K562 (cell line): ENCODE results near the gene POLK. TPM values are rescaled to one million over a fixed set of nuclear protein-coding genes. Genes with fewer than 3 reads are reported as not detected.

Source experiments
- ATAC-seq: fragments of 200-7000 bp; cut with Tn5 transposase; 3 replicates; pipeline ENCODE4 v1.9.1; 2020; ENCODE audit warnings: moderate library complexity
- BruUV-seq: library from RNA; stranded (reverse); fragments of 400-500 nt; replicated peaks from 2 replicates; lab custom pipeline; 2021; lab: Mats Ljungman, UMichigan
- CTCF ChIA-PET: fragments of 300-600 bp; formaldehyde crosslinking; extraction: SDS; loops from one replicate; lab custom pipeline; 2021; ENCODE audit warnings: low intra/inter-chr PET ratio; lab: Yijun Ruan, JAX
- POLR2A ChIA-PET: fragments of 300-600, 350-650 bp; sonication (Branson Sonifier 250); formaldehyde crosslinking; extraction: SDS; loops from one replicate; lab custom pipeline; 2021; ENCODE audit warnings: antibody characterized with exemption, inconsistent platforms; lab: Yijun Ruan, JAX
- DNase-seq, 4 experiments: peaks; one replicate each; pipeline versions ENCODE4 v3.0.0 to v3.0.0-alpha.2; 2011 to 2018; ENCODE audit warnings: low spot score in 3 of 4, mixed read lengths in 3 of 4; ENCODE audit errors: extremely low read depth in 1 of 4
- FAIRE-seq: peaks from 2 replicates; lab custom pipeline; 2011; peaks lifted over from hg19 to GRCh38; lab: Jason Lieb, UNC
- H2AFZ ChIP-seq: 2 replicates; pipeline ENCODE4 v1.6.0; 2011; ENCODE audit warnings: low read depth, low read length, control low read depth, inconsistent platforms
- H3K27ac ChIP-seq: fragments of 200-600 bp; 3 replicates; pipeline ENCODE4 v1.8.0; 2011; ENCODE audit warnings: low read depth, mild to moderate bottlenecking, control low read depth, inconsistent platforms, low read length, moderate library complexity, mixed read lengths; ENCODE audit errors: extremely low read depth
- H3K27me3 ChIP-seq, 2 experiments: fragments of 300-600 bp in 1 of 2; 2 replicates in 1 of 2; 3 replicates in 1 of 2; pipeline versions ENCODE4 v1.6.0 to v1.8.0; 2011; ENCODE audit warnings: inconsistent platforms in 2 of 2, low read length in 2 of 2, mild to moderate bottlenecking in 1 of 2, mixed read lengths in 1 of 2, moderate library complexity in 1 of 2; ENCODE audit not compliant: control insufficient read depth in 2 of 2, insufficient read depth in 2 of 2
- H3K36me3 ChIP-seq: fragments of 300-600 bp; 3 replicates; pipeline ENCODE4 v1.8.0; 2011; ENCODE audit warnings: mild to moderate bottlenecking, low read length, inconsistent platforms; ENCODE audit not compliant: control insufficient read depth, insufficient read depth
- H3K4me1 ChIP-seq, 2 experiments: fragments of 200-600 bp in 1 of 2; replicated peaks in 1 of 2; 2 replicates in 1 of 2; 3 replicates in 1 of 2; pipeline versions ENCODE4 v1.5.1 to v1.8.0; 2011; ENCODE audit warnings: inconsistent platforms in 2 of 2, low read length in 2 of 2, mild to moderate bottlenecking in 1 of 2, mixed read lengths in 1 of 2, moderate library complexity in 1 of 2; ENCODE audit not compliant: control insufficient read depth in 2 of 2, insufficient read depth in 2 of 2
- H3K4me2 ChIP-seq: 2 replicates; pipeline ENCODE4 v1.6.1; 2011; ENCODE audit warnings: low read length, control low read depth, inconsistent platforms, mixed read lengths; ENCODE audit not compliant: insufficient read depth
- H3K4me3 ChIP-seq: fragments of 200-600 bp; sonication (generic), shearing (Covaris generic); 2 replicates; pipeline ENCODE4 v1.5.1; 2016; ENCODE audit warnings: control low read depth, inconsistent platforms
- H3K79me2 ChIP-seq: fragments of 200-600 bp; 3 replicates; pipeline ENCODE4 v1.8.0; 2011; ENCODE audit warnings: low read length, inconsistent platforms; ENCODE audit not compliant: control insufficient read depth, insufficient read depth
- H3K9ac ChIP-seq, 2 experiments: 2 replicates each; pipeline versions ENCODE4 v1.6.0 to v1.6.1; 2011; ENCODE audit warnings: low read depth in 2 of 2, low read length in 2 of 2, control low read depth in 1 of 2, inconsistent platforms in 1 of 2, mild to moderate bottlenecking in 1 of 2, mixed read lengths in 1 of 2; ENCODE audit not compliant: insufficient read depth in 1 of 2
- H3K9me1 ChIP-seq: one replicate; pipeline ENCODE4 v1.6.0; 2011; ENCODE audit warnings: inconsistent platforms, mild to moderate bottlenecking, low read length, moderate library complexity; ENCODE audit not compliant: control insufficient read depth, insufficient read depth
- H3K9me3 ChIP-seq: replicated peaks from 2 replicates; pipeline ENCODE4 v1.5.1; 2011; ENCODE audit warnings: low read depth, low read length, inconsistent platforms; ENCODE audit not compliant: control insufficient read depth, insufficient read depth
- H4K20me1 ChIP-seq: replicated peaks from 2 replicates; pipeline ENCODE4 v1.6.1; 2011; ENCODE audit warnings: low read length, inconsistent platforms, mixed read lengths; ENCODE audit not compliant: control insufficient read depth, insufficient read depth
- DACH1 ChIP-seq: fragments of 450-650 bp; IDR thresholded peaks from 2 replicates; pipeline ENCODE4 v1.6.1; 2018; ENCODE audit not compliant: partially characterized antibody
- FOXM1 ChIP-seq, 2 experiments: fragments of 450-650 bp in 1 of 2; sonication (generic) in 1 of 2; formaldehyde crosslinking in 1 of 2; IDR thresholded peaks; 2 replicates each; pipeline versions ENCODE4 v1.6.1 to v1.9.0; 2017 to 2022; ENCODE audit warnings: low read depth in 2 of 2, mild to moderate bottlenecking in 2 of 2, missing genetic modification reagents in 1 of 2, moderate library complexity in 1 of 2
- HDAC6 ChIP-seq: IDR thresholded peaks from 2 replicates; pipeline ENCODE4 v1.6.1; 2012; ENCODE audit warnings: low read depth, mild to moderate bottlenecking, control low read depth, inconsistent platforms, low read length, moderate library complexity
- NFE2L1 ChIP-seq: fragments of 450-650 bp; IDR thresholded peaks from 2 replicates; pipeline ENCODE4 v1.6.1; 2016; ENCODE audit warnings: missing genetic modification characterization, low read depth, mild to moderate bottlenecking, missing compliant biosample characterization, moderate library complexity, borderline replicate concordance
- ZNF445 ChIP-seq: fragments of 250-450 bp; sonication (Bioruptor Pico); IDR thresholded peaks from 2 replicates; pipeline ENCODE4 v1.4.0; 2020; ENCODE audit warnings: low read depth, mild to moderate bottlenecking, moderate library complexity
- WGBS: fragments of 100-300 bp; shearing (Covaris generic); methylation state at CpG from one replicate; pipeline ENCODE4 v1.1.6; 2016; ENCODE audit warnings: low coverage, mixed read lengths; ENCODE audit not compliant: insufficient coverage; ENCODE audit errors: missing lambda C conversion rate; 5-methylcytosine and 5-hydroxymethylcytosine counted together
- in situ Hi-C: fragments of 300-500 bp; cut with MboI; formaldehyde crosslinking; loops from 4 replicates; pipeline ENCODE4 v1.15.0; 2018; ENCODE audit warnings: inconsistent platforms, mixed read lengths
- intact Hi-C: fragments of 100-400 bp; cut with micrococcal nuclease; formaldehyde crosslinking; loops from 2 replicates; pipeline ENCODE4 v1.14.2; 2022
- polyA plus RNA-seq, 8 experiments: library from polyadenylated mRNA; depleted of rRNA in 4 of 8; stranded (reverse) in 5 of 8; unstranded in 3 of 8; fragments of >200 nt; fragmentation: Nextera tagmentation in 2 of 8; fragmentation: Illumina TruSeq in 1 of 8; extraction: Ambion mirVana in 2 of 8; extraction: Trizol in 1 of 8; gene quantifications; 2 replicates each; pipeline versions ENCODE4 v1.2.1 to v1.2.3, GENCODE V29; 2011 to 2014; ENCODE audit warnings: inconsistent platforms in 1 of 8, missing spikeins in 1 of 8
- total RNA-seq, 7 experiments: library from RNA; depleted of rRNA in 6 of 7; stranded (reverse); fragments of >200 nt in 6 of 7; fragmentation: Illumina TruSeq in 2 of 7; extraction: Trizol in 2 of 7; gene quantifications; 2 replicates each; pipeline versions ENCODE4 v1.2.1 to v1.2.3, GENCODE V29; 2011 to 2021; ENCODE audit warnings: low replicate concordance in 1 of 7
- TF ChIP-seq, protein P1 (sequence below): sonication (generic); formaldehyde crosslinking; IDR thresholded peaks from 2 replicates; pipeline ENCODE4 v1.8.1; 2023; ENCODE audit warnings: mild to moderate bottlenecking, missing genetic modification reagents
- TF ChIP-seq, protein P2 (sequence below): sonication (generic); formaldehyde crosslinking; IDR thresholded peaks from 2 replicates; pipeline ENCODE4 v1.8.0; 2023; ENCODE audit warnings: missing genetic modification reagents, mild to moderate bottlenecking, borderline replicate concordance
- TF ChIP-seq, protein P3 (sequence below): sonication (generic); IDR thresholded peaks from 2 replicates; pipeline ENCODE4 v1.6.1; 2016

Gene POLK
- total and polyA plus RNA-seq, 9 of the 15 experiments (the other 6 are each of a cell fraction or from before 2014, with no cell fraction given), result 6.1 to 31.6 (median 16.5) TPM

DNA sequence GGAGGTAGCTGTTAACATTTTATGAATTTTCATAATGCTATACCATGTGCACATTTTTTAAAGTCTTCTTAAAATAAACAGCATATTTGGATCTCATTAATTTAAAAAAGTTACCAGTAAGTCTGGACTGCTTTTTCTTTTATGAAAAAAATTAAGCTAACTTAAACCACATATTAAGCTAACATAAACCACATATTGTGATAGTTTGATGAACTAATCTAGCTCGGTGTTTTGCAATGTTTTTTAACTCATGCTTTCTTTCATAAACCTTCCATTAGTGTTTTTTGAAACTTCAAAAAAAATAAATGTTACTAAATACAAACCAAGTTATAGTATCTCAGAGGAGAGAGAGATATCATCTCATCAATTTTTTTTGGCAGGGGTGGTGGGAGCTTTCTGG, 26.5 kb downstream of the POLK start (continued):
- TF ChIP-seq, protein P1, sequence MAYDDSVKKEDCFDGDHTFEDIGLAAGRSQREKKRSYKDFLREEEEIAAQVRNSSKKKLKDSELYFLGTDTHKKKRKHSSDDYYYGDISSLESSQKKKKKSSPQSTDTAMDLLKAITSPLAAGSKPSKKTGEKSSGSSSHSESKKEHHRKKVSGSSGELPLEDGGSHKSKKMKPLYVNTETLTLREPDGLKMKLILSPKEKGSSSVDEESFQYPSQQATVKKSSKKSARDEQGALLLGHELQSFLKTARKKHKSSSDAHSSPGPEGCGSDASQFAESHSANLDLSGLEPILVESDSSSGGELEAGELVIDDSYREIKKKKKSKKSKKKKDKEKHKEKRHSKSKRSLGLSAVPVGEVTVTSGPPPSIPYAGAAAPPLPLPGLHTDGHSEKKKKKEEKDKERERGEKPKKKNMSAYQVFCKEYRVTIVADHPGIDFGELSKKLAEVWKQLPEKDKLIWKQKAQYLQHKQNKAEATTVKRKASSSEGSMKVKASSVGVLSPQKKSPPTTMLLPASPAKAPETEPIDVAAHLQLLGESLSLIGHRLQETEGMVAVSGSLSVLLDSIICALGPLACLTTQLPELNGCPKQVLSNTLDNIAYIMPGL (CRISPR knock-in tag), result no peak

DNA sequence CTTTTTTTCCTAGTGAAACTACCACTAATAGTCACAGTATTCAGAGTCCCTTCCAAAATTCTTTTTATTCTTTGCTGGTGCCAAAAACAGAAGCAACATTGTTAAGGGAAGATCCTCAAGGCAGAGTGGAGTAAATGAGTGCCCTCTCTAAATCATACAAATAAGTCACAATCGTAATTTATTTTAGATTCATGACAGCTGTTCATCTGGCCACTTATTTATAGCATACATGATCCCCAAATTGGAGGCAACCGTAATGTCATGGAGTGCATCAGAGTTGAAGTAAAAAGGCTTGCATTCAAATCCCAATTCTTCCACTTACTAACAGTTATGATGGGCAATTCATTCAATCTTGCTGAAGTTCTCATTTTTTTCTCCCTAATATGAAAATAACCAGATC, 33.4 kb downstream of the POLK start:
- Histone ChIP-seq H3K9me1 (no peaks in the 10 kb centered on the region), H3K4me1 (peaks cover 0 to 4% of the 10 kb centered on the region in 2 experiments; a peak in 1 of 5 replicates), H3K79me2 (peaks cover 16% of the 10 kb centered on the region; the same call in 2 of the 3 replicates), H3K27ac (no peak overlapping the region), H3K4me3 (no peak overlapping the region)
- POLR2A ChIA-PET, result no interaction called here
- BruUV-seq, result no TSS peak
- 59% methylated on average over 2 of the region's 2 CpGs for WGBS
- CTCF ChIA-PET, result no interaction called here
- TF ChIP-seq DACH1 (no peak), ZNF445 (CRISPR knock-in tag) (no peak), FOXM1 (IDR thresholded peaks at IDR 0.05; ENCODE audit: low read depth) (no peak), FOXM1 (CRISPR knock-in tag; IDR thresholded peaks at IDR 0.05; ENCODE audit: low read depth) (no peak), HDAC6 (no peak), NFE2L1 (tag) (no peak)
- TF ChIP-seq, protein P2, sequence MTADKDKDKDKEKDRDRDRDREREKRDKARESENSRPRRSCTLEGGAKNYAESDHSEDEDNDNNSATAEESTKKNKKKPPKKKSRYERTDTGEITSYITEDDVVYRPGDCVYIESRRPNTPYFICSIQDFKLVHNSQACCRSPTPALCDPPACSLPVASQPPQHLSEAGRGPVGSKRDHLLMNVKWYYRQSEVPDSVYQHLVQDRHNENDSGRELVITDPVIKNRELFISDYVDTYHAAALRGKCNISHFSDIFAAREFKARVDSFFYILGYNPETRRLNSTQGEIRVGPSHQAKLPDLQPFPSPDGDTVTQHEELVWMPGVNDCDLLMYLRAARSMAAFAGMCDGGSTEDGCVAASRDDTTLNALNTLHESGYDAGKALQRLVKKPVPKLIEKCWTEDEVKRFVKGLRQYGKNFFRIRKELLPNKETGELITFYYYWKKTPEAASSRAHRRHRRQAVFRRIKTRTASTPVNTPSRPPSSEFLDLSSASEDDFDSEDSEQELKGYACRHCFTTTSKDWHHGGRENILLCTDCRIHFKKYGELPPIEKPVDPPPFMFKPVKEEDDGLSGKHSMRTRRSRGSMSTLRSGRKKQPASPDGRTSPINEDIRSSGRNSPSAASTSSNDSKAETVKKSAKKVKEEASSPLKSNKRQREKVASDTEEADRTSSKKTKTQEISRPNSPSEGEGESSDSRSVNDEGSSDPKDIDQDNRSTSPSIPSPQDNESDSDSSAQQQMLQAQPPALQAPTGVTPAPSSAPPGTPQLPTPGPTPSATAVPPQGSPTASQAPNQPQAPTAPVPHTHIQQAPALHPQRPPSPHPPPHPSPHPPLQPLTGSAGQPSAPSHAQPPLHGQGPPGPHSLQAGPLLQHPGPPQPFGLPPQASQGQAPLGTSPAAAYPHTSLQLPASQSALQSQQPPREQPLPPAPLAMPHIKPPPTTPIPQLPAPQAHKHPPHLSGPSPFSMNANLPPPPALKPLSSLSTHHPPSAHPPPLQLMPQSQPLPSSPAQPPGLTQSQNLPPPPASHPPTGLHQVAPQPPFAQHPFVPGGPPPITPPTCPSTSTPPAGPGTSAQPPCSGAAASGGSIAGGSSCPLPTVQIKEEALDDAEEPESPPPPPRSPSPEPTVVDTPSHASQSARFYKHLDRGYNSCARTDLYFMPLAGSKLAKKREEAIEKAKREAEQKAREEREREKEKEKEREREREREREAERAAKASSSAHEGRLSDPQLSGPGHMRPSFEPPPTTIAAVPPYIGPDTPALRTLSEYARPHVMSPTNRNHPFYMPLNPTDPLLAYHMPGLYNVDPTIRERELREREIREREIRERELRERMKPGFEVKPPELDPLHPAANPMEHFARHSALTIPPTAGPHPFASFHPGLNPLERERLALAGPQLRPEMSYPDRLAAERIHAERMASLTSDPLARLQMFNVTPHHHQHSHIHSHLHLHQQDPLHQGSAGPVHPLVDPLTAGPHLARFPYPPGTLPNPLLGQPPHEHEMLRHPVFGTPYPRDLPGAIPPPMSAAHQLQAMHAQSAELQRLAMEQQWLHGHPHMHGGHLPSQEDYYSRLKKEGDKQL, result no peak
- TF ChIP-seq, protein P3, sequence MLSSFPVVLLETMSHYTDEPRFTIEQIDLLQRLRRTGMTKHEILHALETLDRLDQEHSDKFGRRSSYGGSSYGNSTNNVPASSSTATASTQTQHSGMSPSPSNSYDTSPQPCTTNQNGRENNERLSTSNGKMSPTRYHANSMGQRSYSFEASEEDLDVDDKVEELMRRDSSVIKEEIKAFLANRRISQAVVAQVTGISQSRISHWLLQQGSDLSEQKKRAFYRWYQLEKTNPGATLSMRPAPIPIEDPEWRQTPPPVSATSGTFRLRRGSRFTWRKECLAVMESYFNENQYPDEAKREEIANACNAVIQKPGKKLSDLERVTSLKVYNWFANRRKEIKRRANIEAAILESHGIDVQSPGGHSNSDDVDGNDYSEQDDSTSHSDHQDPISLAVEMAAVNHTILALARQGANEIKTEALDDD, result no peak
- TF ChIP-seq, all 486 proteins: peak for 0
- H4K20me1 ChIP-seq, result no peaks in the 10 kb centered on the region
- ATAC-seq, result no peak
- no peak overlapping the region for H3K4me2 ChIP-seq
- in situ Hi-C loops, result no loop called here
- intact Hi-C loops, result no loop called here
- no peak overlapping the region for H2AFZ ChIP-seq
- H3K36me3 ChIP-seq, result peaks cover 6% of the 10 kb centered on the region; the same call in 2 of the 3 replicates
- FAIRE-seq, result no peak
- no peak for DNase-seq
- no peaks in the 10 kb centered on the region for H3K27me3 ChIP-seq
- no peaks in the 10 kb centered on the region for H3K9me3 ChIP-seq
- H3K9ac ChIP-seq, result no peak overlapping the region
